Gastroesophageal sphincter (tissue), 3 donors: ENCODE data around the gene CAPS.

Experiments
- POLR2A ChIP-seq, 2 donors: fragments of 450-650 bp; IDR thresholded peaks; one replicate each; pipeline ENCODE4 v1.6.1; 2017; ENCODE audit warnings: antibody characterized with exemption in 2 of 2, mild to moderate bottlenecking in 2 of 2, moderate library complexity in 1 of 2
- POLR2AphosphoS5 ChIP-seq: sonication (generic); formaldehyde crosslinking; IDR thresholded peaks from one replicate; pipeline ENCODE4 v1.6.1; 2017; ENCODE audit warnings: antibody characterized with exemption
- TF ChIP-seq, protein P1 (sequence below), 4 experiments: fragments of 200-600 bp in 2 of 4; fragments of 450-650 bp in 2 of 4; sonication (generic) in 1 of 4; IDR thresholded peaks; one replicate each; pipeline ENCODE4 v1.5.1; 2017 to 2019; ENCODE audit warnings: antibody characterized with exemption in 4 of 4, mild to moderate bottlenecking in 2 of 4, moderate library complexity in 2 of 4

DNA sequence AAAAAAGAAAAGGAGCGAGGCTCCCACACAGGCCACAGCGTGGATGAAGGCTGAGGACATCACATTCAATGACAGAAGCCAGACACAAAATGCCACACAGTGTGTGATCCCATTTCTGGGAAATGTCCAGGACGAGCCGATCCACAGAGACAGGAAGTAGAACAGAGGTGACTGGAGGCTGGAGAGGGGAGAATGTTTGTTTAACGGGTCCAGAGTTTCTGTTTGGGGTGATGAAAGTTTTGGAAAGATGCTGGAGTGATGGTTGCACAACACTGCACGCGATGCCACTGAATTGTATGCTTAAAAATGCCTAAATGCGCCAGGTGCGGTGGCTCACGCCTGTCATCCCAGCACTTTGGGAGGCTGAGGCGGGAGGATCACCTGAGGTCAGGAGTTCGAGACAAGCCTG is 43.1 kb upstream of the CAPS start:
- TF ChIP-seq POLR2AphosphoS5 (peak; percentile 48), POLR2A (IDR thresholded peaks at IDR 0.05) (no peak)
- TF ChIP-seq, protein P1, sequence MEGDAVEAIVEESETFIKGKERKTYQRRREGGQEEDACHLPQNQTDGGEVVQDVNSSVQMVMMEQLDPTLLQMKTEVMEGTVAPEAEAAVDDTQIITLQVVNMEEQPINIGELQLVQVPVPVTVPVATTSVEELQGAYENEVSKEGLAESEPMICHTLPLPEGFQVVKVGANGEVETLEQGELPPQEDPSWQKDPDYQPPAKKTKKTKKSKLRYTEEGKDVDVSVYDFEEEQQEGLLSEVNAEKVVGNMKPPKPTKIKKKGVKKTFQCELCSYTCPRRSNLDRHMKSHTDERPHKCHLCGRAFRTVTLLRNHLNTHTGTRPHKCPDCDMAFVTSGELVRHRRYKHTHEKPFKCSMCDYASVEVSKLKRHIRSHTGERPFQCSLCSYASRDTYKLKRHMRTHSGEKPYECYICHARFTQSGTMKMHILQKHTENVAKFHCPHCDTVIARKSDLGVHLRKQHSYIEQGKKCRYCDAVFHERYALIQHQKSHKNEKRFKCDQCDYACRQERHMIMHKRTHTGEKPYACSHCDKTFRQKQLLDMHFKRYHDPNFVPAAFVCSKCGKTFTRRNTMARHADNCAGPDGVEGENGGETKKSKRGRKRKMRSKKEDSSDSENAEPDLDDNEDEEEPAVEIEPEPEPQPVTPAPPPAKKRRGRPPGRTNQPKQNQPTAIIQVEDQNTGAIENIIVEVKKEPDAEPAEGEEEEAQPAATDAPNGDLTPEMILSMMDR (IDR thresholded peaks at IDR 0.05) = no peak
